Endothelial cell of umbilical vein (primary cell): ENCODE results near the gene KCTD17. TPM values are rescaled to one million over a fixed set of nuclear protein-coding genes. Genes with fewer than 3 reads are reported as not detected.

Experiments
- BruUV-seq: library from RNA; stranded (reverse); fragments of 400-500 nt; replicated peaks from 2 replicates; lab custom pipeline; 2021; lab: Mats Ljungman, UMichigan
- CTCF ChIA-PET: fragments of 300-600, 350-600 bp; sonication (Branson Sonifier 250); formaldehyde crosslinking; loops from one replicate; lab custom pipeline; 2021; ENCODE audit warnings: antibody characterized with exemption, inconsistent platforms; lab: Charles Lee
- POLR2A ChIA-PET: fragments of 300-600, 350-600 bp; sonication (Branson Sonifier 250); formaldehyde crosslinking; loops from one replicate; lab custom pipeline; 2021; ENCODE audit warnings: antibody characterized with exemption, inconsistent platforms; lab: Charles Lee
- DNase-seq: peaks from one replicate; pipeline ENCODE4 v3.0.0-alpha.2; 2011; ENCODE audit warnings: low read depth, low spot score
- FAIRE-seq: peaks from 2 replicates; lab custom pipeline; 2011; peaks lifted over from hg19 to GRCh38; lab: Jason Lieb, UNC
- H2AFZ ChIP-seq: 2 replicates; pipeline ENCODE4 v1.6.0; 2012; ENCODE audit warnings: low read depth, low read length, control low read depth, inconsistent platforms
- H3K27ac ChIP-seq: 2 replicates; pipeline ENCODE4 v1.5.1; 2011; ENCODE audit warnings: low read depth, mild to moderate bottlenecking, control low read depth, low read length, moderate library complexity; ENCODE audit not compliant: insufficient read depth
- H3K27me3 ChIP-seq, 2 experiments: 2 replicates each; pipeline versions ENCODE4 v1.6.0 to v1.6.1; 2011; ENCODE audit warnings: low read length in 2 of 2, mixed read lengths in 1 of 2; ENCODE audit not compliant: control insufficient read depth in 2 of 2, insufficient read depth in 2 of 2
- H3K36me3 ChIP-seq, 2 experiments: 2 replicates in 1 of 2; 3 replicates in 1 of 2; pipeline ENCODE4 v1.5.1; 2011; ENCODE audit warnings: low read length in 2 of 2, mild to moderate bottlenecking in 1 of 2, moderate library complexity in 1 of 2; ENCODE audit not compliant: control insufficient read depth in 2 of 2, insufficient read depth in 2 of 2; ENCODE audit errors: extremely low read depth in 1 of 2
- H3K4me1 ChIP-seq: 3 replicates; pipeline ENCODE4 v1.5.1; 2011; ENCODE audit warnings: mild to moderate bottlenecking, low read length; ENCODE audit not compliant: control insufficient read depth, insufficient read depth; ENCODE audit errors: extremely low read depth
- H3K4me2 ChIP-seq: 2 replicates; pipeline ENCODE4 v1.6.1; 2011; ENCODE audit warnings: low read length, control low read depth, mixed read lengths; ENCODE audit not compliant: insufficient read depth
- H3K4me3 ChIP-seq, 3 experiments: fragments of 200-600 bp in 1 of 3; sonication (generic), shearing (Covaris generic) in 1 of 3; replicated peaks in 1 of 3; 2 replicates each; pipeline ENCODE4 v1.5.1; 2011 to 2016; ENCODE audit warnings: control low read depth in 3 of 3, low read length in 3 of 3, mild to moderate bottlenecking in 2 of 3, inconsistent platforms in 1 of 3, low read depth in 1 of 3, moderate library complexity in 1 of 3; ENCODE audit not compliant: insufficient read depth in 1 of 3
- H3K79me2 ChIP-seq: 2 replicates; pipeline ENCODE4 v1.6.0; 2012; ENCODE audit warnings: low read length, inconsistent platforms; ENCODE audit not compliant: control insufficient read depth, insufficient read depth
- H3K9ac ChIP-seq: replicated peaks from 2 replicates; pipeline ENCODE3; 2011; ENCODE audit warnings: low read length, control low read depth; ENCODE audit not compliant: insufficient read depth; ENCODE audit errors: extremely low read depth
- H3K9me1 ChIP-seq: replicated peaks from 3 replicates; pipeline ENCODE4 v1.6.0; 2011; ENCODE audit warnings: mild to moderate bottlenecking, low read length; ENCODE audit not compliant: control insufficient read depth, insufficient read depth; ENCODE audit errors: extremely low read depth
- H3K9me3 ChIP-seq: replicated peaks from 2 replicates; pipeline ENCODE4 v1.5.1; 2012; ENCODE audit warnings: low read length, inconsistent platforms; ENCODE audit not compliant: control insufficient read depth, insufficient read depth
- H4K20me1 ChIP-seq: replicated peaks from 2 replicates; pipeline ENCODE3; 2011; ENCODE audit warnings: mild to moderate bottlenecking, low read length; ENCODE audit not compliant: control insufficient read depth, insufficient read depth; ENCODE audit errors: extremely low read depth
- FOS ChIP-seq: IDR thresholded peaks from 2 replicates; pipeline ENCODE4 v1.6.1; 2011; ENCODE audit warnings: mild to moderate bottlenecking, low read length, moderate library complexity, borderline replicate concordance; ENCODE audit not compliant: insufficient read depth
- MYC ChIP-seq: IDR thresholded peaks from one replicate; pipeline ENCODE4 v1.6.1; 2011; ENCODE audit warnings: mild to moderate bottlenecking, low read depth, low read length
- POLR2AphosphoS5 ChIP-seq: IDR thresholded peaks from 2 replicates; pipeline ENCODE4 v1.6.1; 2012; ENCODE audit warnings: low read depth, mild to moderate bottlenecking, control low read depth, low read length, moderate library complexity; ENCODE audit not compliant: insufficient read depth
- dilution Hi-C: fragments of 300-500 bp; cut with MboI; formaldehyde crosslinking; loops from one replicate; pipeline ENCODE4 v1.15.0; 2019; ENCODE audit warnings: low sequenced_read_pairs; ENCODE audit not compliant: extremely low pct_ligation_motif_present
- intact Hi-C: fragments of 100-400 bp; cut with micrococcal nuclease; formaldehyde crosslinking; loops from one replicate; pipeline ENCODE4 v1.10.0; 2022
- polyA plus RNA-seq, 4 experiments: library from polyadenylated mRNA; depleted of rRNA in 3 of 4; stranded (reverse) in 3 of 4; unstranded in 1 of 4; fragments of >200 nt; gene quantifications; 2 replicates each; pipeline versions ENCODE4 v1.2.1 to v1.2.3, GENCODE V29; 2011 to 2012; ENCODE audit warnings: missing spikeins in 1 of 4
- total RNA-seq: library from RNA; stranded (reverse); gene quantifications from 2 replicates; pipeline ENCODE4 v1.2.3, GENCODE V29; 2021

KCTD17 gene
- total and polyA plus RNA-seq, 2 donors (not counting 3 experiments of a cell fraction or from before 2014, with no cell fraction given), result 59.2 to 73.0 TPM

DNA sequence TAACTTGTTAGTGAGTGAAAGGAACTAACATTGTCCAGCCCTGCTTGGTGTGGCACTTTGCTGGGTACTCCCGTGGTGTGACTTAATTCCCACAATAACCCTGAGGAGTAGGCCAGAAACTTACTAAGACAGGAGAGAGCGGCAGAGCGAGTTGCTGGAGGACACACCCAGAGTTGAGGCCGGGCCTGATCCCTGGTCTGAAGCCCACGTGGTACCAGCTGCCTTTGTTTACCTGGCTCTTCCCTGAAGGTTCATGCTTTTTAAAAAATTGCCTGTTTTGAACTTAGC, 31.4 kb upstream of the KCTD17 start:
- Histone ChIP-seq H3K79me2 (peaks cover 28% of the 10 kb centered on the region), H3K4me2 (peak overlapping the region; percentile 94), H3K4me1 (peaks cover 12% of the 10 kb centered on the region), H3K4me3 (peak overlapping the region; percentile 68 to 86 (median 74)), H4K20me1 (no peaks in the 10 kb centered on the region), H3K9me1 (no peaks in the 10 kb centered on the region), H2AFZ (peak overlapping the region; percentile 41), H3K27ac (peak overlapping the region; percentile 14), H3K9ac (peak overlapping the region; percentile 82), H3K36me3 (peaks cover 2 to 12% of the 10 kb centered on the region in 2 experiments), H3K9me3 (no peaks in the 10 kb centered on the region), H3K27me3 (no peaks in the 10 kb centered on the region)
- DNase-seq (peak; percentile 47), FAIRE-seq (peak; percentile 88)
- intact Hi-C loops (no loop called here), dilution Hi-C loops (no loop called here)
- no TSS peak for BruUV-seq
- TF ChIP-seq FOS, result no peak
- peak; percentile 26 for TF ChIP-seq MYC
- CTCF ChIA-PET, result interaction anchor here (0.9 to 6.7 kb wide), 7 partner anchors 11 to 179 kb away, joined by 3 to 57 read pairs (median 10); no protein-coding TSS in a partner anchor
- POLR2A ChIA-PET, result no interaction called here

DNA sequence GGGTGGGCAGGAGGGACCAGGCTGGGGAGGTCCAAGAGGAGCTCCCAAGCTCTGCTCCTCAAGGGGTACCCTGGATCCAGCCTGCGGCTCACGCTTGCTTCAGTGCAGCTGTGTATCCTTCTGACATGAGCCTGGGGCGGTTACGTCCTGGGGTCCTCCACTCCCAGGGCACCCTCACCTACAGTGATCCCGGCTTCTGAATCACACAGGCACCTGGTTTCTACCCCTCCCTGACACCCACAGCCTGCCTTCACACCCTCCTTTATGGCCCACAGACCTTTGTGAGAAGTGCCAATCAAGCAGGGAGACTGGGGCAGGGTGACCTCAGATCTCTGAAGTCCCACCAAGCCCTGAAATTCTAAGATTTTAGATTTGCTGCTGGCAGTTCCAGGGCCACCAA, 30.5 kb upstream of the KCTD17 start:
- no peak for DNase-seq
- H2AFZ ChIP-seq, result no peak overlapping the region
- no peak overlapping the region for H3K9ac ChIP-seq
- peaks cover 12% of the 10 kb centered on the region for H3K4me1 ChIP-seq
- H3K4me2 ChIP-seq, result no peak overlapping the region
- no peak for TF ChIP-seq POLR2AphosphoS5
- no peak for TF ChIP-seq FOS
- no peaks in the 10 kb centered on the region for H3K27me3 ChIP-seq
- no peak overlapping the region for H3K4me3 ChIP-seq
- H3K36me3 ChIP-seq, result peaks cover 2 to 20% of the 10 kb centered on the region in 2 experiments
- BruUV-seq, result no TSS peak
- H3K9me3 ChIP-seq, result no peaks in the 10 kb centered on the region
- no peaks in the 10 kb centered on the region for H4K20me1 ChIP-seq
- dilution Hi-C loops, result no loop called here
- ChIA-PET CTCF (interaction anchor here (0.9 to 6.7 kb wide), 5 partner anchors 10 to 165 kb away, joined by 7 to 57 read pairs (median 33); no protein-coding TSS in a partner anchor), POLR2A (no interaction called here)
- no peaks in the 10 kb centered on the region for H3K9me1 ChIP-seq
- peaks cover 28% of the 10 kb centered on the region for H3K79me2 ChIP-seq
- FAIRE-seq, result no peak
- no peak overlapping the region for H3K27ac ChIP-seq
- intact Hi-C loops, result no loop called here
